GM06990 (cell line): ENCODE measurements around the gene ZDHHC14.

Experiments used
- DNase-seq: peaks from one replicate; pipeline ENCODE4 v3.0.0-alpha.2; 2011; ENCODE audit not compliant: insufficient read length; ENCODE audit errors: extremely low read depth
- H3K27me3 ChIP-seq: replicated peaks from 2 replicates; pipeline ENCODE4 v1.6.0; 2011; ENCODE audit warnings: low read length; ENCODE audit not compliant: control insufficient read depth, insufficient read depth
- H3K36me3 ChIP-seq: 2 replicates; pipeline ENCODE4 v1.5.1; 2011; ENCODE audit warnings: low read length; ENCODE audit not compliant: control insufficient read depth, insufficient read depth
- H3K4me3 ChIP-seq: replicated peaks from 2 replicates; pipeline ENCODE4 v1.5.1; 2011; ENCODE audit warnings: low read depth, mild to moderate bottlenecking, control low read depth, low read length
- TF ChIP-seq, protein P1 (sequence below): IDR thresholded peaks from 2 replicates; pipeline ENCODE4 v1.5.1; 2011; ENCODE audit warnings: low read length, control low read depth, mild to moderate bottlenecking, inconsistent platforms; ENCODE audit not compliant: insufficient read depth, poor library complexity, severe bottlenecking

The ZDHHC14 gene

DNA sequence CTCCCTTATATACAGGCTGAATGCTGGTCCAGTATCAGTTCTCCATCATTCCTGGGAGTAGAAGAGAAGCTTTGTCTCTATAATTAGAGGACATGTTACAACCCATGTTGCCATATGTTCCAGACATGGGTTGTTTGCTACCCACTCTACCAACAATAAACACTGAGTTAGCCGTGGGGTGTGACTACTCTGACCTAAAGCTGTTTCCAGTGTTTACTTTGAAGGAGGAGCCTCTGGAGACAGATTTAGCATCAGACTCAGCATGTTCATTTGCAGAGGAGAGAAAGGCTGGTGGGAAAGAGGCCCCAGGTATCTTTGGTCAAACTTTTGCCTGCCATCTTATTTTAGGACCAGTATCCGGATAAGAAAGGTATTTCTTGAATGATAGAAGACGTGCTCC is 284.2 kb downstream of the ZDHHC14 start:
- Histone ChIP-seq H3K4me3 (no peak overlapping the region), H3K27me3 (no peaks in the 10 kb centered on the region; the same call in 1 of the 2 replicates), H3K36me3 (no peaks in the 10 kb centered on the region)
- DNase-seq = no peak
- TF ChIP-seq, protein P1, sequence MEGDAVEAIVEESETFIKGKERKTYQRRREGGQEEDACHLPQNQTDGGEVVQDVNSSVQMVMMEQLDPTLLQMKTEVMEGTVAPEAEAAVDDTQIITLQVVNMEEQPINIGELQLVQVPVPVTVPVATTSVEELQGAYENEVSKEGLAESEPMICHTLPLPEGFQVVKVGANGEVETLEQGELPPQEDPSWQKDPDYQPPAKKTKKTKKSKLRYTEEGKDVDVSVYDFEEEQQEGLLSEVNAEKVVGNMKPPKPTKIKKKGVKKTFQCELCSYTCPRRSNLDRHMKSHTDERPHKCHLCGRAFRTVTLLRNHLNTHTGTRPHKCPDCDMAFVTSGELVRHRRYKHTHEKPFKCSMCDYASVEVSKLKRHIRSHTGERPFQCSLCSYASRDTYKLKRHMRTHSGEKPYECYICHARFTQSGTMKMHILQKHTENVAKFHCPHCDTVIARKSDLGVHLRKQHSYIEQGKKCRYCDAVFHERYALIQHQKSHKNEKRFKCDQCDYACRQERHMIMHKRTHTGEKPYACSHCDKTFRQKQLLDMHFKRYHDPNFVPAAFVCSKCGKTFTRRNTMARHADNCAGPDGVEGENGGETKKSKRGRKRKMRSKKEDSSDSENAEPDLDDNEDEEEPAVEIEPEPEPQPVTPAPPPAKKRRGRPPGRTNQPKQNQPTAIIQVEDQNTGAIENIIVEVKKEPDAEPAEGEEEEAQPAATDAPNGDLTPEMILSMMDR = no peak

DNA sequence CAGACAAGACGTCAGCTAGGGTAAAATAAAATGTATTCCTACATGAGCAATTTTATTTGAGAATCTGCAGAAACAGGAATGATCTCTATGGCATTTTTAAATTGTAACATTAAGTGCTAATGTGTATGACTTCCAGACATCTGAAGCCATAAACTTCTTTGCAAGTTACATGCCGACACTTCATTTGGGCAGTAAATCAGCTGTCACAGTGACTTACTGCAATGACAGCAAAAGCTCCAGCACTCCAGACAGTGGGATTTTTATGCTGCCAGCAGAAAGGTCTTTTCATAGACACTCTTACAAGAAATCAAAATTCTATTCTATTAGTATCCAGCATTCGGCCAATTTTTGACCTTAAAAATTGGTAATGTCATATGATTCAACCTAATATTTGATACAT is 285.7 kb downstream of the ZDHHC14 start:
- H3K27me3 ChIP-seq = no peaks in the 10 kb centered on the region; the same call in 1 of the 2 replicates
- TF ChIP-seq, protein P1 = no peak
- no peak overlapping the region for H3K4me3 ChIP-seq
- DNase-seq = no peak
- H3K36me3 ChIP-seq = no peaks in the 10 kb centered on the region

DNA sequence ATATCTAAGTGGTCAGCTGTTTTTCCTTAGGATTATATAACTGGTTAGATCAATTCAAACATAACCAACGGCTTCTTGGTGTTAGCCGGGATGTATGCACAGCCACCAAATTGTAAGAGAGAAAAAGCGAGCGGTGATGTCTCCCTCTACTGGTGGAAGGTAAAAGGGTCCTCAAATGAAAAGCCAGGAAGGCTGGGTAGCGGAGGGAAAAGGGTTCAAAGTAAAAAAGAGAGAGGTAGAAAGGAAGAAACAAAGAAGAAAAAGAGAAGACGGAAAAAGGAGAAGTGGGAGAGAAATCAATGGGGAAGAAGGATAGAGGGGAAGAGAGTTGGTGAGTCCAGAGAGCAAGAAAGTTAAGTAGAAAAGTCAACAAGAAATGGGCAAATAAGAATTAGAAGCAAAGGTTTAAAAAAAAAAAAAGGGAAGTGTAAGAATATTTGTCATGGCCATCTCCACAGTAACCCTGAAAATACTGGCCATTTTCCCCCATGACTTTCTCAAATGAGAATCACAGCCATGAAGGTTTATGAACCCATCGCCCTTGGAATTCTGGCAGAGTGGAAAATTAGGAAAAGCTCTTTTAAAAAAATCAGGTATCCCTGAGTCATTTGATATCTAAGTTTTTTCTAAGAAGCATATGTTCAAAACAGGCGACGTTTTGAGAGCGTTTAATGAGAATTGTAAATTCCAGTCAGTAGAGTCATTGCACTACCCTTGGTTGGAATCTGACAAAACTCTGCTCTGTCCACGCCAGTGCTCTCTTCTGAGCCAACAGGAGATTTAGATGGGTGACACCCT is 286.4 kb downstream of the ZDHHC14 start:
- Histone ChIP-seq H3K27me3 (no peaks in the 10 kb centered on the region; the same call in 1 of the 2 replicates), H3K36me3 (no peaks in the 10 kb centered on the region), H3K4me3 (no peak overlapping the region)
- no peak for DNase-seq
- TF ChIP-seq, protein P1 = peak; percentile 76

DNA sequence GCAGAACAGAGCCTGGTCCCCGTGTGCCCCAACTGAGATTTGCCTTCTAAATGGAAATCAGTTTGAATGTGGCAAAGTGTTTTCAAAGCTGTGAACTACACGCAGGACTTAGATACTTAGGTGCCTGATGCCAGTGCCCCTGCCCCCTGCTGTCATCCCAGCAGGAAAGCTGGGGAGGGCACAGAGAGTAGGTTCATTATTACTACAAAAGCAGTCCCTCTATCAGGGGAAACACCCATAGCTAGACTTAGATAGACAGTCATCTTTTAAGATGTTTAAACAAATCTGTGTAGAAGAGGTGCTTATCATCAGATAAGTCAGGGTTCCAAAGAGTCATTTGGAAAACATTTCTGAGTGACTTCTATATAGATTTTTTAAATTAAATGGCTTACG is 287.0 kb downstream of the ZDHHC14 start:
- TF ChIP-seq, protein P1 = no peak
- H3K4me3 ChIP-seq = no peak overlapping the region
- no peak for DNase-seq
- no peaks in the 10 kb centered on the region for H3K36me3 ChIP-seq
- no peaks in the 10 kb centered on the region; the same call in 1 of the 2 replicates for H3K27me3 ChIP-seq

DNA sequence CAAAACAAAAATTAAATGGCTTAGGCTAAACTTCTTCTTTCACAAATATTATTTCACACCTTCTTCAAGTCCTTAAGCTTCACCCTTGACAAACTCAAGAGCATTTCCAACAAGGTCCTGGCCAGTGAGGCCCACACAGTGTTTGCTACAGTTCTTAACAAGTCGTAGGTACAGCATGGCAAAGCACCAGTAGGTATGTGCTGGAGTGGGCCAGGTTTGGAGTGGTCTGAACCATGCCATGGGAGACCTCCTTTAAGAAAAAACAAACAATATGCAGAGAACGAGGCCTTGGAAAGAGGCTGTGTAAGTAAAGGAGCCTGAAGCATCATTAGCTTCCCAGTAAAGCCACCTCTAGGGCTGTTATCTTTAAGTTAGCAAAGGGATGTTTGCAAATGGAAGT is 287.7 kb downstream of the ZDHHC14 start:
- no peaks in the 10 kb centered on the region for H3K36me3 ChIP-seq
- TF ChIP-seq, protein P1 = no peak
- no peak for DNase-seq
- H3K27me3 ChIP-seq = no peaks in the 10 kb centered on the region; the same call in 1 of the 2 replicates
- H3K4me3 ChIP-seq = no peak overlapping the region

DNA sequence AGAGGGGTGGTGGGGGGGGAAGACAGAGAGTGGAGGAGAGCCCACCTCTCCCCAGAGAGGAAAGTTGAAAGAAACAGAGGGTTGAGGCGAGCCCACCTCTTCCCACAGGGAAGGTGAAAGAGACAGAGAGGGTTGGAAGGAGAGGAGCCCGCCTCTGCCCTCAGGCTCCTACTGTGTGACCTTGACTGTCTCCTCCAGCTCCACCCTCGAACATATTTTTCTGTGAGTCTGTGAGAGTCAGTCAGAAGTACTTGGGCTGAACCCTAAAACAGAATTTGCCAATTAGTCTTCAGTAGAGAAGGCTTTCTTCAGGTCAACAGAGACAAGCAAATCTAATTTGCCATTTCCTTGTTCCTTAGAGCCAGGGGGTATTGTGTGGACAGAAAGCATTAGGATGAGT is 288.3 kb downstream of the ZDHHC14 start:
- no peaks in the 10 kb centered on the region for H3K36me3 ChIP-seq
- no peaks in the 10 kb centered on the region; the same call in 1 of the 2 replicates for H3K27me3 ChIP-seq
- TF ChIP-seq, protein P1 = no peak
- no peak for DNase-seq
- H3K4me3 ChIP-seq = no peak overlapping the region
